Metanephros (tissue), 2 donors: Measurements from ENCODE around the gene HOXA3. TPM values are rescaled to one million over a fixed set of nuclear protein-coding genes. Genes with fewer than 3 reads are reported as not detected.

ENCODE experiments used
- small RNA-seq: library from RNA; depleted of rRNA; stranded (forward); fragments of <200 nt; gene quantifications from one replicate; pipeline ENCODE3, GENCODE V24; 2014; ENCODE audit warnings: low replicate concordance
- total RNA-seq: library from RNA; depleted of rRNA; stranded (reverse); fragments of >200 nt; gene quantifications from one replicate; pipeline ENCODE4 v1.2.3, GENCODE V29; 2014

HOXA3 gene
- total RNA-seq, 1 donor from 2014 or later, result 77.4 TPM

Small RNA genes within 50 kb of the gene (small RNA-seq; reads per million reads assigned to genes)
- gene AC004080.5, result not detected
- not detected for gene RF01977
- not detected for gene RF02140
- not detected for gene RF02141

Other genes with a start within 250 kb of the HOXA3 start
- gene HOXA1, start 56.6 kb downstream of the HOXA3 start, total RNA-seq, result 1.7 TPM
- gene HOXA2, start 49.9 kb downstream of the HOXA3 start, total RNA-seq, result 4.0 TPM
- 3.7 TPM for gene HOXA4, start 21.8 kb downstream of the HOXA3 start, total RNA-seq
- gene HOXA5, start 8.9 kb downstream of the HOXA3 start, total RNA-seq, result 42.4 TPM
- gene HOXA6, start 4.8 kb downstream of the HOXA3 start, total RNA-seq, result 72.5 TPM
- gene HOXA7, start 4.1 kb upstream of the HOXA3 start, total RNA-seq, result 10.2 TPM
- 61.6 TPM for gene HOXA9, start 13.0 kb upstream of the HOXA3 start, total RNA-seq
- 98.8 TPM for gene HOXA10, start 21.7 kb upstream of the HOXA3 start, total RNA-seq
- gene HOXA11, start 32.6 kb upstream of the HOXA3 start, total RNA-seq, result 25.5 TPM
- not detected for gene HOXA13, start 47.5 kb upstream of the HOXA3 start, total RNA-seq
- not detected for gene EVX1, start 90.2 kb upstream of the HOXA3 start, total RNA-seq